GM19023 (cell line): ENCODE data around the gene INSRR.

Experiments used
- ATAC-seq: cut with Tn5 transposase; IDR thresholded peaks from one replicate; pipeline ENCODE4 v1.9.1; 2021; ENCODE audit warnings: mild to moderate bottlenecking, moderate library complexity; ENCODE audit not compliant: unreplicated experiment

Gene INSRR

DNA sequence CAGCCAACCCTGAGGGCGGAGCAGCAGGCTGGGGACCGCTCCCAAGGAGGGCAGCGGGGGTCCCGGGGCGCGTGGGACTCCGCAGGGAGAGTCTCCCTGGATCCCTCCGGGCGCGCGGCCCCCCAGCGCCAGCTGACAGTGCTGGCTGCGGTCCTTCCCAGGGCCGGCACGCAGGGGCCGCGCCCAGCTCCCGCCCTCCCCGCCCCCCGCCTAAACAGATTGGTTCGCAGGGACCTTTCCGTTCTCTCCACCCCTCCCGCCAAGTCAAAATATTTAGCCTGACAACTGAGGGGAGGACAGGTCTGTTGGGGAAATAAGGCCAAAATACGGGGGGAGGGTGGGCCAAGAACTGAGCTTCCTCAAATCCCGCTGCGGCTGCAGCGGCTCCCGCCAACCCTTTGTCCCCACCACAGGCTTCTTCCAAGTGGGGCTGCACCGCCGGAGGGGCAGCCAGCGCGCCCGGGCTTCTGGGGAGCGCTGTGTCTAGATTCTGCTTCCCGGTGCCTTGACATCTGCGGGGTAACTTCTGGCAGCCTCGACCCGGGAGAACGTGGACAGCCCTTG is at the start of gene INSRR:
TSS of gene INSRR (minus strand) at position 159 of the 564 bp plus-strand sequence. CDS start 496 bp downstream, outside the sequence.
- ATAC-seq = no peak

DNA sequence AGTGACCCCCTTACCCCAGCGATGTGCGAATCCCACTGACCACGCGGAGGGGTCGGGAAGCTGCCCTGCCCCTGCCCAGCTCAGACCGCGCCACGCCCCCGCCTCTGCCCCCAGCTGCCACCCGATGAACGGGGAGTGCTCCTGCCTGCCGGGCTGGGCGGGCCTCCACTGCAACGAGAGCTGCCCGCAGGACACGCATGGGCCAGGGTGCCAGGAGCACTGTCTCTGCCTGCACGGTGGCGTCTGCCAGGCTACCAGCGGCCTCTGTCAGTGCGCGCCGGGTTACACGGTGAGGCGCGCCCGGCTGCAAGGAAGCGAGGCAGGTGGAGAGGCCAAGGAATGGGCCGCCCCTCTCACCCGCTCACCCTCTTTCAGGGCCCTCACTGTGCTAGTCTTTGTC is 49.6 kb upstream of the INSRR start:
- ATAC-seq = no peak

DNA sequence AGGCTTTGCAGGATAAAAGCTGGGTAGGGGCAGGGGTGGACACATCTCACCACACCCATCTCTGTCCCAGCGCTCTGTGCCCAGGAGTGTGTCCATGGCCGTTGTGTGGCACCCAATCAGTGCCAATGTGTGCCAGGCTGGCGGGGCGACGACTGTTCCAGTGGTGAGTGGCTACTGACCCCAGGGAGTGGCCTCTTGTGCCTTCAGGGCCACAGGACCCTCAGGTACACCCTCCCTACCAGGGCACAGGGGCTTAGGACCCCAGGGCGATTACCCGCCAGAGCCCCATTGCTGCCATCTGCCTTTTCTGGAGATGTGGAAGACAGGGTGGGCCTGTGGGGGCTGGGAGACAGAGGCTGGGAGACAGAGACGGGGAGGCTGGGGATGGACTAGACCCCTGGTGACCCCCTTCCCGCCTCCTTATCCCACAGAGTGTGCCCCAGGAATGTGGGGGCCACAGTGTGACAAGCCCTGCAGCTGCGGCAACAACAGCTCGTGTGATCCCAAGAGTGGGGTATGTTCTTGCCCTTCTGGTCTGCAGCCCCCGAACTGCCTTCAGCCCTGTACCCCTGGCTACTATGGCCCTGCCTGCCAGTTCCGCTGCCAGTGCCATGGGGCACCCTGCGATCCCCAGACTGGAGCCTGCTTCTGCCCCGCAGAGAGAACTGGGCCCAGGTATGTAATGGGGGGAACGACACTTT is 47.4 kb upstream of the INSRR start:
- no peak for ATAC-seq

DNA sequence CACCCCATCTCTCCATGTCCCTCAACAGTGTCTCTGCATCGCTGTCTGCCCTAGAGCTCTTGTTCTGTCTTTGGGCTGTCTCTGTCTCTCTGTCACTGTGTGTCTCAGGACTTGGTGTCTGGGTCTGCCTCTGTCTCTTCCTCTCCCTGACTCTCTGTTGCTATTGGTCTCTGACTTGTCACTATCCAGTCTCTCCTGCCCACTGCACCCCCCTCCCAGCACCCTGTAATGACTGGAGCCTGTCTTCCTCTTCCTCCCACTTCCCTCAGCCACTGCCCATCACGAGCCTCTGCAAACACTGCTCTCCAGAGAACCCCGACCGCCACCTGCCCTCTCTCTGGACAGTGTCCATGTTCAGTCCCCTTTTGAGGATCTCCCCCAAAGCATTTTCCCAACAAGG is 46.7 kb upstream of the INSRR start:
- ATAC-seq = no peak

- ATAC-seq = no peak
Measured at GRCh38 chr1:156905176-156905575, 46.3 kb upstream of the INSRR start.

- no peak for ATAC-seq
Measured at GRCh38 chr1:156904187-156904959, 45.5 kb upstream of the INSRR start.

- no peak for ATAC-seq
Measured at GRCh38 chr1:156903328-156904091, 44.6 kb upstream of the INSRR start.

- no peak for ATAC-seq
Measured at GRCh38 chr1:156901966-156902915, 43.3 kb upstream of the INSRR start.

GRCh38 chr1:156901590-156901900 is 42.6 kb upstream of the INSRR start:
- ATAC-seq = no peak

GRCh38 chr1:156900896-156901589 is 42.1 kb upstream of the INSRR start:
- ATAC-seq = no peak

GRCh38 chr1:156899956-156900718 is 41.2 kb upstream of the INSRR start:
- no peak for ATAC-seq

GRCh38 chr1:156898971-156899664 is 40.2 kb upstream of the INSRR start:
- ATAC-seq = no peak

GRCh38 chr1:156898161-156898566 is 39.2 kb upstream of the INSRR start:
- ATAC-seq = no peak

DNA sequence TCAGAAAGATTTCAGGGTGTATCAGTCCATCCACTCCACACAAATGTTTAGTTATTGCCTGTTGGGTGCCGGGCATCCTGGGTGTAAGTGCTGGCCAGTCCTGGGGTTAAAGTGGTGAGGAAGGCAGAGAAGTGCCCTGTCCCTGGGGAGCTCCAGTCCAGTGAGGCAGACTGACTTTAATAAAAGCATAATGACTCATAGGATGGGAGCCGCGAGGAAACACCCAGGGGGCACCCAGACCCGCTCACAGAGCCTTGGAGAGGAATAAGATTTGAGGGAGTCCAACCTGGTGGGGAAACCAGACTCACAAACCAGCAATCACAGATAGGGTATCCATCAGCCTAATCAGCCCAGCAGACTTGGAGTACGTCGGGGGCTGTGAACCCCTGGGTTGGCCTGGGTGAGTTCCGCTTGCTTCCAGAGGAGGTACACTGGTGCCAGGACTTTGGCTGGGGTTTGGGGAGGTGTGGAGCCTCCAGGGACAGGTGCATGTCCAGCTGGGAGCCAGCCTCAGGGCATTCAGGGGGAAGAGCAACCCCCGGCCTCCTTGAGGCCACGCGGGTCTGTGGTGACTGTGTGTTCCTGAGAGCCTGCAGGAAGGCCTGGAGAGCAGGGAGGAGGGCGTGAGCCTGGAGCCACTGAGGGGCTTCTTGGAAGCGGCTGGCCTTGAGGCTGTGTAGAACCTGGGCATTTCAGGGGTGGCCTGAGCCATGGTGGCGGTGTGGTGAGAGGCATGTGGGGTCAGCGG is 38.3 kb upstream of the INSRR start:
- no peak for ATAC-seq

GRCh38 chr1:156896490-156897033 is 37.6 kb upstream of the INSRR start:
- ATAC-seq = no peak

DNA sequence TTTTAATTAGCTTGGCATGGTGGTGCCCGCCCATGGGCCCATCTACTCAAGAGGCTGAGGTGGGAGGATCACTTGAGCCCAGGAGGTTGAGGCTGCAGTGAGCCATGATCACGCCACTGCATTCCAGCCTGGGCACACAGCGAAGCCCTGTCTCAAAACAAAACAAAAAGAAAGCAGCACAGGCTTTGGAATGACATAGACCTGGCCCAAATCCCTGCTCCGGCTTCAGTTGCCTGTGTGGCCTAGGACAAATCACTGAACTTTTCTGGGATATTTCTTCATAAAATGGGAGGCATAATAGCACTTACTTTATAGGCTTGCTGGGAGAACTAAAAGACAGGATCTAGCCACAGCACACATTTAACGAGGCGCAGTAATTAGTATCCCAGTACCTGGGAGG is 37.0 kb upstream of the INSRR start:
- no peak for ATAC-seq

DNA sequence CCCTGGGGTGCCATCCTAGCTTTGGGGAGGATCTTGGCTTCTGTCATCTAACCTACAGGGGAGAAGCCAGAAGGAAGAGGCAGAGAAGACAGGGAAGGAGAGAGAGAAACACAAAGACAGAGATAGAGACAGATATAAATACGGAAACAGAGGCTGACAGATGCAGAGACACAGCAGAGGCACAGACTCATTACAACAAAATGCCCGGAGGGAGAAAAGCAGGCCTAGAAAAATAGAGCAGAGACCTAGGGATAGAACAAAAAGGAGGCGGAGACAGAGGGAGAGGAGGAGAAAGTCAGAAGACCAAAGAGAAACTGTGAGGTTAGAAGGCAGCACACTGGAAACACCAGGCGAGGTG is 36.5 kb upstream of the INSRR start:
- ATAC-seq = no peak
